K562 (cell line): ENCODE measurements around the gene CHAD. TPM values are rescaled to one million over a fixed set of nuclear protein-coding genes. Genes with fewer than 3 reads are reported as not detected.

Source experiments
- ATAC-seq: fragments of 200-7000 bp; cut with Tn5 transposase; 3 replicates; pipeline ENCODE4 v1.9.1; 2020; ENCODE audit warnings: moderate library complexity
- BruUV-seq: library from RNA; stranded (reverse); fragments of 400-500 nt; replicated peaks from 2 replicates; lab custom pipeline; 2021; lab: Mats Ljungman, UMichigan
- CTCF ChIA-PET: fragments of 300-600 bp; formaldehyde crosslinking; extraction: SDS; loops from one replicate; lab custom pipeline; 2021; ENCODE audit warnings: low intra/inter-chr PET ratio; lab: Yijun Ruan, JAX
- POLR2A ChIA-PET: fragments of 300-600, 350-650 bp; sonication (Branson Sonifier 250); formaldehyde crosslinking; extraction: SDS; loops from one replicate; lab custom pipeline; 2021; ENCODE audit warnings: antibody characterized with exemption, inconsistent platforms; lab: Yijun Ruan, JAX
- DNase-seq, 4 experiments: peaks; one replicate each; pipeline versions ENCODE4 v3.0.0 to v3.0.0-alpha.2; 2011 to 2018; ENCODE audit warnings: low spot score in 3 of 4, mixed read lengths in 3 of 4; ENCODE audit errors: extremely low read depth in 1 of 4
- FAIRE-seq: peaks from 2 replicates; lab custom pipeline; 2011; peaks lifted over from hg19 to GRCh38; lab: Jason Lieb, UNC
- H2AFZ ChIP-seq: 2 replicates; pipeline ENCODE4 v1.6.0; 2011; ENCODE audit warnings: low read depth, low read length, control low read depth, inconsistent platforms
- H3K27ac ChIP-seq: fragments of 200-600 bp; 3 replicates; pipeline ENCODE4 v1.8.0; 2011; ENCODE audit warnings: low read depth, mild to moderate bottlenecking, control low read depth, inconsistent platforms, low read length, moderate library complexity, mixed read lengths; ENCODE audit errors: extremely low read depth
- H3K27me3 ChIP-seq, 2 experiments: fragments of 300-600 bp in 1 of 2; 2 replicates in 1 of 2; 3 replicates in 1 of 2; pipeline versions ENCODE4 v1.6.0 to v1.8.0; 2011; ENCODE audit warnings: inconsistent platforms in 2 of 2, low read length in 2 of 2, mild to moderate bottlenecking in 1 of 2, mixed read lengths in 1 of 2, moderate library complexity in 1 of 2; ENCODE audit not compliant: control insufficient read depth in 2 of 2, insufficient read depth in 2 of 2
- H3K36me3 ChIP-seq: fragments of 300-600 bp; 3 replicates; pipeline ENCODE4 v1.8.0; 2011; ENCODE audit warnings: mild to moderate bottlenecking, low read length, inconsistent platforms; ENCODE audit not compliant: control insufficient read depth, insufficient read depth
- H3K4me1 ChIP-seq, 2 experiments: fragments of 200-600 bp in 1 of 2; replicated peaks in 1 of 2; 2 replicates in 1 of 2; 3 replicates in 1 of 2; pipeline versions ENCODE4 v1.5.1 to v1.8.0; 2011; ENCODE audit warnings: inconsistent platforms in 2 of 2, low read length in 2 of 2, mild to moderate bottlenecking in 1 of 2, mixed read lengths in 1 of 2, moderate library complexity in 1 of 2; ENCODE audit not compliant: control insufficient read depth in 2 of 2, insufficient read depth in 2 of 2
- H3K4me2 ChIP-seq: 2 replicates; pipeline ENCODE4 v1.6.1; 2011; ENCODE audit warnings: low read length, control low read depth, inconsistent platforms, mixed read lengths; ENCODE audit not compliant: insufficient read depth
- H3K4me3 ChIP-seq: fragments of 200-600 bp; sonication (generic), shearing (Covaris generic); 2 replicates; pipeline ENCODE4 v1.5.1; 2016; ENCODE audit warnings: control low read depth, inconsistent platforms
- H3K79me2 ChIP-seq: fragments of 200-600 bp; 3 replicates; pipeline ENCODE4 v1.8.0; 2011; ENCODE audit warnings: low read length, inconsistent platforms; ENCODE audit not compliant: control insufficient read depth, insufficient read depth
- H3K9ac ChIP-seq, 2 experiments: 2 replicates each; pipeline versions ENCODE4 v1.6.0 to v1.6.1; 2011; ENCODE audit warnings: low read depth in 2 of 2, low read length in 2 of 2, control low read depth in 1 of 2, inconsistent platforms in 1 of 2, mild to moderate bottlenecking in 1 of 2, mixed read lengths in 1 of 2; ENCODE audit not compliant: insufficient read depth in 1 of 2
- H3K9me1 ChIP-seq: one replicate; pipeline ENCODE4 v1.6.0; 2011; ENCODE audit warnings: inconsistent platforms, mild to moderate bottlenecking, low read length, moderate library complexity; ENCODE audit not compliant: control insufficient read depth, insufficient read depth
- H3K9me3 ChIP-seq: replicated peaks from 2 replicates; pipeline ENCODE4 v1.5.1; 2011; ENCODE audit warnings: low read depth, low read length, inconsistent platforms; ENCODE audit not compliant: control insufficient read depth, insufficient read depth
- H4K20me1 ChIP-seq: replicated peaks from 2 replicates; pipeline ENCODE4 v1.6.1; 2011; ENCODE audit warnings: low read length, inconsistent platforms, mixed read lengths; ENCODE audit not compliant: control insufficient read depth, insufficient read depth
- RBM25 ChIP-seq: fragments of 200-400 bp; formaldehyde crosslinking; IDR thresholded peaks from 2 replicates; pipeline ENCODE4 v1.6.1; 2018; ENCODE audit warnings: low read length, low read depth, moderate library complexity; ENCODE audit not compliant: severe bottlenecking
- WGBS: fragments of 100-300 bp; shearing (Covaris generic); methylation state at CpG from one replicate; pipeline ENCODE4 v1.1.6; 2016; ENCODE audit warnings: low coverage, mixed read lengths; ENCODE audit not compliant: insufficient coverage; ENCODE audit errors: missing lambda C conversion rate; 5-methylcytosine and 5-hydroxymethylcytosine counted together
- in situ Hi-C: fragments of 300-500 bp; cut with MboI; formaldehyde crosslinking; loops from 4 replicates; pipeline ENCODE4 v1.15.0; 2018; ENCODE audit warnings: inconsistent platforms, mixed read lengths
- intact Hi-C: fragments of 100-400 bp; cut with micrococcal nuclease; formaldehyde crosslinking; loops from 2 replicates; pipeline ENCODE4 v1.14.2; 2022
- polyA plus RNA-seq, 8 experiments: library from polyadenylated mRNA; depleted of rRNA in 4 of 8; stranded (reverse) in 5 of 8; unstranded in 3 of 8; fragments of >200 nt; fragmentation: Nextera tagmentation in 2 of 8; fragmentation: Illumina TruSeq in 1 of 8; extraction: Ambion mirVana in 2 of 8; extraction: Trizol in 1 of 8; gene quantifications; 2 replicates each; pipeline versions ENCODE4 v1.2.1 to v1.2.3, GENCODE V29; 2011 to 2014; ENCODE audit warnings: inconsistent platforms in 1 of 8, missing spikeins in 1 of 8
- total RNA-seq, 7 experiments: library from RNA; depleted of rRNA in 6 of 7; stranded (reverse); fragments of >200 nt in 6 of 7; fragmentation: Illumina TruSeq in 2 of 7; extraction: Trizol in 2 of 7; gene quantifications; 2 replicates each; pipeline versions ENCODE4 v1.2.1 to v1.2.3, GENCODE V29; 2011 to 2021; ENCODE audit warnings: low replicate concordance in 1 of 7
- TF ChIP-seq, protein P1 (sequence below): fragments of 250-450 bp; sonication (Bioruptor Pico); IDR thresholded peaks from 2 replicates; pipeline ENCODE4 v1.5.0; 2020; ENCODE audit warnings: mild to moderate bottlenecking, borderline replicate concordance

CHAD gene
- total and polyA plus RNA-seq, 9 of the 15 experiments (the other 6 are each of a cell fraction or from before 2014, with no cell fraction given) = not detected

DNA sequence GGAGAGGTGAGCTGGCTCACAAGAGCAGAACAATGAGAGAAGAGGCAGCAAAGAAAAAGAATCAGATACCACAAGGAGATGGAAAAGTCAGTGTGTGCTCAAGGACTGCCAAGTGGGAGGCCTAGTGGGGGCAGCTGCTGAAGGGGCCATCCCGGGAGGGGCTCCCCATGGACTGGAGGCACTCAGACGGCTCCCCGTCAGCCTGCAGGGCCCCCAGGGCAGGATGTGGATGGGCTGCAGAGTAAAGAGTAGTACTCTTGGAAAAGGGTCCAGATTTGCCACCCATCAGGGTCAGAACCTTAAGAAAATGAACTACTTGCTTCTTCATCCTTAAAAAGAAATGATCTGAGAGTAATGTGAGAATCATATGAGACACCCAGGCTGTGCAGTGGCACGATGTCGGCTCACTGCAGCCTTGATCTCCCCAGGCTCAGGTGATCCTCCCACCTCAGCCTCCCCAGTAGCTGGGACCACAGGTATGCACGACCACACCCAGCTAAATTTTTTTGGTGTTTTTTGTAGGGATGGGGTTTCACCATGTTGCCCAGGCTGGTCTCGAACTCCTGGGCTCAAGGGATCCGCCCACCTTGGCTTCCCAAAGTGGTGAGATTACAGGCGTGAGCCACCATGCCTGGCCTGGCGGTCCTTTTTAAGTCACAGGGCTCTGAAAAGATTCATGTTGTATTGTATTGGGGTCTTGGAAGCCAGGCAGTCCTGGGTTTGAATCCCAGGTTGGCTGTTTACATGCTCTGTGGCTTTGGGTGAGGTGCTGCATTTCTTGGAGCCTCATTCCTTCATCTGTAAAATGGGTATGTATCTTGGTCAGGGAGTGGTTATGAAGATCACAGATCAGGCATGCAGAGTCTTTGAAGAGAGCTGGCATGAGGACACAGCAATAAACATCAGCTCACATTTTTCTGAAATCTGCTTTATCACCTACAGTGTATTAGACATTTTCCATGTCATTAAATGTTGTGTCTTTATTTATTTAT is 27.5 kb downstream of the CHAD start:
- Histone ChIP-seq H3K36me3 (no peaks in the 10 kb centered on the region), H3K27me3 (no peaks in the 10 kb centered on the region; a peak in 1 of 5 replicates), H3K79me2 (no peaks in the 10 kb centered on the region), H2AFZ (no peak overlapping the region), H3K4me2 (no peak overlapping the region), H3K9me1 (no peaks in the 10 kb centered on the region), H3K27ac (no peak overlapping the region), H3K4me1 (peaks cover 6 to 15% of the 10 kb centered on the region in 2 experiments; a peak in 4 of 5 replicates), H3K9me3 (no peaks in the 10 kb centered on the region), H4K20me1 (no peaks in the 10 kb centered on the region; the same call in 1 of the 2 replicates), H3K9ac (peak overlapping the region in 1 of 2 experiments; percentile 43; a peak in 2 of 4 replicates), H3K4me3 (no peak overlapping the region)
- ATAC-seq (no peak), DNase-seq (peak in 1 of 4 experiments; percentile 3)
- ChIA-PET POLR2A (interaction anchor here (0.9 to 3.0 kb wide), 3 partner anchors 9 to 18 kb away, joined by 7 to 10 read pairs (median 7); no protein-coding TSS in a partner anchor), CTCF (no interaction called here)
- intact Hi-C loops = no loop called here
- 39% methylated on average over 9 of the region's 10 CpGs for WGBS
- in situ Hi-C loops = no loop called here
- BruUV-seq = no TSS peak
- TF ChIP-seq, protein P1, sequence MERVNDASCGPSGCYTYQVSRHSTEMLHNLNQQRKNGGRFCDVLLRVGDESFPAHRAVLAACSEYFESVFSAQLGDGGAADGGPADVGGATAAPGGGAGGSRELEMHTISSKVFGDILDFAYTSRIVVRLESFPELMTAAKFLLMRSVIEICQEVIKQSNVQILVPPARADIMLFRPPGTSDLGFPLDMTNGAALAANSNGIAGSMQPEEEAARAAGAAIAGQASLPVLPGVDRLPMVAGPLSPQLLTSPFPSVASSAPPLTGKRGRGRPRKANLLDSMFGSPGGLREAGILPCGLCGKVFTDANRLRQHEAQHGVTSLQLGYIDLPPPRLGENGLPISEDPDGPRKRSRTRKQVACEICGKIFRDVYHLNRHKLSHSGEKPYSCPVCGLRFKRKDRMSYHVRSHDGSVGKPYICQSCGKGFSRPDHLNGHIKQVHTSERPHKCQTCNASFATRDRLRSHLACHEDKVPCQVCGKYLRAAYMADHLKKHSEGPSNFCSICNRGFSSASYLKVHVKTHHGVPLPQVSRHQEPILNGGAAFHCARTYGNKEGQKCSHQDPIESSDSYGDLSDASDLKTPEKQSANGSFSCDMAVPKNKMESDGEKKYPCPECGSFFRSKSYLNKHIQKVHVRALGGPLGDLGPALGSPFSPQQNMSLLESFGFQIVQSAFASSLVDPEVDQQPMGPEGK = no peak
- peak; percentile 40 for TF ChIP-seq RBM25
- TF ChIP-seq, all 486 proteins: peak for 1
- FAIRE-seq = no peak
